GM18498 (cell line): ENCODE results near the gene DYNLL1.

Experiments
- ATAC-seq: cut with Tn5 transposase; IDR thresholded peaks from one replicate; pipeline ENCODE4 v1.9.1; 2021; ENCODE audit warnings: mild to moderate bottlenecking, moderate library complexity; ENCODE audit not compliant: unreplicated experiment

The DYNLL1 gene

DNA sequence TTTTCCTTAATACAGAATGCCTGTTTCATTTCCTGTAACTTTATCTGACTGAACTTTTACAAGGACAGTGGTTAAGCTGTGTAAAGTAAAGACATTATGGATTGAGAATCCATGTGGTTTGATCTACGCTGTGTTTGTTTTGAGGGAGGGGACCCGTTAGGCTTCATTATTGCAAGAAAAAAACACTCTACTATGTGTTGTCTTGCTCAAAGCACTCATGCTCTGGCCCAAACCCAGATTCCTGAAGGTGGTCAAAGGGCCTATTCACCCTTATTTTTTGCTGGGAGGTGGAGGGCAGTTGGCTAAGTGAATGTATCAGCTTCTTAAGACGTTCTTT, 50.1 kb downstream of the DYNLL1 start:
- no peak for ATAC-seq
